PC-3 (cell line): ENCODE results near the gene RPS19BP1. TPM values are rescaled to one million over a fixed set of nuclear protein-coding genes. Genes with fewer than 3 reads are reported as not detected.

Experiments
- ATAC-seq: fragments of 200-7000 bp; cut with Tn5 transposase; 2 replicates; pipeline ENCODE4 v1.9.1; 2020; ENCODE audit warnings: mild to moderate bottlenecking, moderate library complexity
- BruUV-seq: library from RNA; stranded (reverse); fragments of 400-500 nt; replicated peaks from 2 replicates; lab custom pipeline; 2021; lab: Mats Ljungman, UMichigan
- CTCF ChIA-PET: fragments of 300-600 bp; sonication (Branson Sonifier 250); formaldehyde crosslinking; loops from one replicate; lab custom pipeline; 2022; ENCODE audit warnings: antibody characterized with exemption; lab: Charles Lee
- POLR2A ChIA-PET: fragments of 300-600 bp; sonication (Branson Sonifier 250); formaldehyde crosslinking; loops from one replicate; lab custom pipeline; 2022; ENCODE audit warnings: antibody characterized with exemption; ENCODE audit not compliant: unreplicated experiment; lab: Charles Lee
- DNase-seq: peaks from one replicate; pipeline ENCODE4 v3.0.0-alpha.2; 2015
- H2AFZ ChIP-seq: fragments of 300-600 bp; sonication (generic); 2 replicates; pipeline ENCODE4 v1.6.0; 2016; ENCODE audit warnings: antibody characterized with exemption, low read length
- H3F3A ChIP-seq: fragments of 300-600 bp; sonication (generic); one replicate; pipeline ENCODE4 v1.6.0; 2017; ENCODE audit warnings: antibody characterized with exemption, low read length, control low read depth, mild to moderate bottlenecking; ENCODE audit not compliant: unreplicated experiment
- H3K27ac ChIP-seq: fragments of 300-600 bp; sonication (generic); 2 replicates; pipeline ENCODE4 v1.5.1; 2016; ENCODE audit warnings: mild to moderate bottlenecking, low read length
- H3K27me3 ChIP-seq: fragments of 300-600 bp; sonication (generic); 2 replicates; pipeline ENCODE4 v1.6.1; 2016; ENCODE audit warnings: low read length, mixed read lengths
- H3K36me3 ChIP-seq: fragments of 300-600 bp; sonication (generic); 2 replicates; pipeline ENCODE4 v1.6.1; 2016; ENCODE audit warnings: low read depth, mixed run types, low read length, mixed read lengths
- H3K4me1 ChIP-seq: fragments of 300-600 bp; sonication (generic); 2 replicates; pipeline ENCODE4 v1.5.1; 2016; ENCODE audit warnings: low read length; ENCODE audit not compliant: insufficient read depth
- H3K4me2 ChIP-seq: fragments of 300-600 bp; sonication (generic); 2 replicates; pipeline ENCODE4 v1.6.0; 2016; ENCODE audit warnings: low read length
- H3K4me3 ChIP-seq: fragments of 300-600 bp; sonication (generic); 2 replicates; pipeline ENCODE4 v1.5.1; 2016; ENCODE audit warnings: mild to moderate bottlenecking, low read length, mixed read lengths
- H3K79me2 ChIP-seq: fragments of 300-600 bp; sonication (generic); 2 replicates; pipeline ENCODE4 v1.6.1; 2017; ENCODE audit warnings: low read length, mixed read lengths
- H3K9ac ChIP-seq: fragments of 300-600 bp; sonication (generic); 2 replicates; pipeline ENCODE4 v1.6.0; 2016; ENCODE audit warnings: mild to moderate bottlenecking, low read length
- H3K9me2 ChIP-seq: fragments of 300-600 bp; sonication (generic); replicated peaks from 2 replicates; pipeline ENCODE4 v1.6.1; 2016; ENCODE audit warnings: mixed run types, low read length, mixed read lengths
- H3K9me3 ChIP-seq: fragments of 300-600 bp; sonication (generic); 2 replicates; pipeline ENCODE4 v1.6.1; 2016; ENCODE audit warnings: low read length, mixed read lengths
- H4K20me1 ChIP-seq: fragments of 300-600 bp; sonication (generic); 2 replicates; pipeline ENCODE4 v1.6.1; 2016; ENCODE audit warnings: low read length, mixed read lengths
- CTCF ChIP-seq: fragments of 300-600 bp; sonication (generic); conservative IDR thresholded peaks from 2 replicates; pipeline ENCODE4 v1.5.1; 2017; ENCODE audit warnings: antibody characterized with exemption, low read depth, mild to moderate bottlenecking, low read length
- EZH2 ChIP-seq: fragments of 300-600 bp; sonication (generic); IDR thresholded peaks from one replicate; pipeline ENCODE4 v1.6.1; 2017; ENCODE audit warnings: antibody characterized with exemption, mild to moderate bottlenecking, low read length; ENCODE audit not compliant: unreplicated experiment
- EZH2phosphoT487 ChIP-seq: fragments of 300-600 bp; sonication (generic); IDR thresholded peaks from 2 replicates; pipeline ENCODE4 v1.6.1; 2018; ENCODE audit warnings: mild to moderate bottlenecking, antibody characterized with exemption, low read length, borderline replicate concordance
- intact Hi-C: fragments of 100-400 bp; cut with micrococcal nuclease; formaldehyde crosslinking; loops from 2 replicates; pipeline ENCODE4 v1.9.0; 2023
- total RNA-seq: library from RNA; depleted of rRNA; stranded (reverse); fragments of >200 nt; gene quantifications from 2 replicates; pipeline ENCODE4 v1.2.3, GENCODE V29; 2014

The RPS19BP1 gene
- total RNA-seq, 1 experiment from 2014 or later, result 253 TPM

GRCh38 chr22:39574779-39575551 is 42.4 kb upstream of the RPS19BP1 start:
- peak; percentile 97 for ATAC-seq

GRCh38 chr22:39571538-39571937 is 39.0 kb upstream of the RPS19BP1 start:
- intact Hi-C loops, result no loop called here
- Histone ChIP-seq H3K4me2 (no peak overlapping the region), H4K20me1 (no peaks in the 10 kb centered on the region), H3K27ac (no peak overlapping the region), H3K9me3 (no peaks in the 10 kb centered on the region), H2AFZ (no peak overlapping the region), H3K79me2 (no peaks in the 10 kb centered on the region), H3K27me3 (no peaks in the 10 kb centered on the region), H3K36me3 (no peaks in the 10 kb centered on the region), H3K9me2 (no peaks in the 10 kb centered on the region), H3K4me3 (no peak overlapping the region), H3K9ac (no peak overlapping the region), H3F3A (no peaks in the 10 kb centered on the region), H3K4me1 (peaks cover 14% of the 10 kb centered on the region)
- TF ChIP-seq EZH2 (no peak), EZH2phosphoT487 (no peak), CTCF (no peak)
- ATAC-seq, result no peak
- BruUV-seq, result no TSS peak
- no peak for DNase-seq
- CTCF ChIA-PET, result no interaction called here
- POLR2A ChIA-PET, result no interaction called here

More at GRCh38 chr22:39574779-39575551, 42.4 kb upstream of the RPS19BP1 start:
- no TSS peak for BruUV-seq
- Histone ChIP-seq H3K9me2 (no peaks in the 10 kb centered on the region), H3F3A (no peaks in the 10 kb centered on the region), H3K36me3 (no peaks in the 10 kb centered on the region), H3K79me2 (no peaks in the 10 kb centered on the region), H3K9ac (no peak overlapping the region; the same call in 1 of the 2 replicates), H3K4me1 (peaks cover 14% of the 10 kb centered on the region), H2AFZ (no peak overlapping the region), H3K4me2 (peak overlapping the region; percentile 22), H3K27me3 (no peaks in the 10 kb centered on the region), H3K27ac (no peak overlapping the region), H3K4me3 (no peak overlapping the region), H3K9me3 (no peaks in the 10 kb centered on the region), H4K20me1 (no peaks in the 10 kb centered on the region)
- DNase-seq, result peak; percentile 86
- TF ChIP-seq EZH2 (no peak), EZH2phosphoT487 (no peak), CTCF (no peak)
- POLR2A ChIA-PET, result interaction anchor here (0.7 kb wide), 1 partner anchor 1768 kb away, joined by 3 read pairs; no protein-coding TSS in a partner anchor
- CTCF ChIA-PET, result no interaction called here
- intact Hi-C loops, result no loop called here

GRCh38 chr22:39570665-39571064 is 38.1 kb upstream of the RPS19BP1 start, which contains the start of gene CACNA1I:
Gene CACNA1I (plus strand): TSS chr22:39570753. CDS start chr22:39570753, 0 bp downstream.
- Histone ChIP-seq H3K36me3 (no peaks in the 10 kb centered on the region), H4K20me1 (no peaks in the 10 kb centered on the region), H3K4me2 (no peak within 1 kb of the TSS), H3K27me3 (no peaks in the 10 kb centered on the region), H3K4me3 (no peak within 1 kb of the TSS), H3K27ac (no peak within 1 kb of the TSS), H3K9me3 (no peaks in the 10 kb centered on the region), H3K9me2 (no peaks in the 10 kb centered on the region), H3K4me1 (peaks cover 14% of the 10 kb centered on the region), H3K9ac (no peak within 1 kb of the TSS), H3F3A (no peaks in the 10 kb centered on the region), H2AFZ (no peak within 1 kb of the TSS), H3K79me2 (no peaks in the 10 kb centered on the region)
- intact Hi-C loops, result no loop called here
- ATAC-seq, result no peak
- ChIA-PET CTCF (no interaction called here), POLR2A (no interaction called here)
- TF ChIP-seq EZH2phosphoT487 (no peak), CTCF (no peak), EZH2 (no peak)
- no TSS peak for BruUV-seq
- DNase-seq, result no peak
